HCT116 (cell line): ENCODE results near the gene CAMK2G.
"Not testable (repeated sequence)": the region's sequence is repeated elsewhere in the genome, so short reads cannot be mapped to it uniquely, and the experiment has no call there.

Source experiments
- CTCF ChIP-seq, 3 experiments: fragments of 200-600 bp in 1 of 3; sonication (generic) in 1 of 3; IDR thresholded peaks in 2 of 3; conservative IDR thresholded peaks in 1 of 3; 2 replicates each; pipeline ENCODE4 v1.5.1; 2012 to 2017; ENCODE audit warnings: low read depth in 2 of 3, low read length in 2 of 3, antibody characterized with exemption in 1 of 3, borderline replicate concordance in 1 of 3, control low read depth in 1 of 3, mild to moderate bottlenecking in 1 of 3, mixed read lengths in 1 of 3, mixed run types in 1 of 3, moderate library complexity in 1 of 3; ENCODE audit not compliant: insufficient read depth in 1 of 3
- JUND ChIP-seq: IDR thresholded peaks from 2 replicates; pipeline ENCODE4 v1.6.1; 2012
- POLR2A ChIP-seq: IDR thresholded peaks from 2 replicates; pipeline ENCODE4 v1.7.0; 2011; ENCODE audit warnings: borderline replicate concordance; ENCODE audit not compliant: insufficient read depth, insufficient read length; ENCODE audit errors: extremely low read depth
- POLR2AphosphoS5 ChIP-seq: IDR thresholded peaks from 2 replicates; pipeline ENCODE4 v1.6.1; 2011; ENCODE audit warnings: mild to moderate bottlenecking, low read depth, low read length, moderate library complexity
- TCF7L2 ChIP-seq: IDR thresholded peaks from 2 replicates; pipeline ENCODE4 v1.7.0; 2011; ENCODE audit warnings: borderline replicate concordance, inconsistent platforms; ENCODE audit not compliant: insufficient read depth, insufficient read length; ENCODE audit errors: extremely low read depth
- YY1 ChIP-seq: IDR thresholded peaks from 2 replicates; pipeline ENCODE4 v1.6.1; 2011; ENCODE audit warnings: low read length, low read depth, moderate library complexity, mild to moderate bottlenecking; ENCODE audit not compliant: insufficient replicate concordance; ENCODE audit errors: extremely low read depth
- TF ChIP-seq, protein P1 (sequence below): IDR thresholded peaks from 2 replicates; pipeline ENCODE4 v1.6.1; 2012
- TF ChIP-seq, protein P2 (sequence below): IDR thresholded peaks from 2 replicates; pipeline ENCODE4 v1.6.1; 2011; ENCODE audit warnings: mild to moderate bottlenecking, low read length, moderate library complexity; ENCODE audit not compliant: insufficient replicate concordance; ENCODE audit errors: extremely low read depth

- TF ChIP-seq CTCF (IDR thresholded peaks at IDR 0.05 in 2 of 3, conservative IDR thresholded peaks at IDR 0.05 in 1 of 3; ENCODE audit: borderline replicate concordance in 1 of 3, insufficient read depth in 1 of 3, low read depth in 2 of 3, low read length in 2 of 3); TCF7L2; POLR2AphosphoS5; YY1; JUND; POLR2A: not testable (repeated sequence)
- TF ChIP-seq, protein P1, sequence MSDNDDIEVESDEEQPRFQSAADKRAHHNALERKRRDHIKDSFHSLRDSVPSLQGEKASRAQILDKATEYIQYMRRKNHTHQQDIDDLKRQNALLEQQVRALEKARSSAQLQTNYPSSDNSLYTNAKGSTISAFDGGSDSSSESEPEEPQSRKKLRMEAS, result not testable (repeated sequence)
- TF ChIP-seq, protein P2, sequence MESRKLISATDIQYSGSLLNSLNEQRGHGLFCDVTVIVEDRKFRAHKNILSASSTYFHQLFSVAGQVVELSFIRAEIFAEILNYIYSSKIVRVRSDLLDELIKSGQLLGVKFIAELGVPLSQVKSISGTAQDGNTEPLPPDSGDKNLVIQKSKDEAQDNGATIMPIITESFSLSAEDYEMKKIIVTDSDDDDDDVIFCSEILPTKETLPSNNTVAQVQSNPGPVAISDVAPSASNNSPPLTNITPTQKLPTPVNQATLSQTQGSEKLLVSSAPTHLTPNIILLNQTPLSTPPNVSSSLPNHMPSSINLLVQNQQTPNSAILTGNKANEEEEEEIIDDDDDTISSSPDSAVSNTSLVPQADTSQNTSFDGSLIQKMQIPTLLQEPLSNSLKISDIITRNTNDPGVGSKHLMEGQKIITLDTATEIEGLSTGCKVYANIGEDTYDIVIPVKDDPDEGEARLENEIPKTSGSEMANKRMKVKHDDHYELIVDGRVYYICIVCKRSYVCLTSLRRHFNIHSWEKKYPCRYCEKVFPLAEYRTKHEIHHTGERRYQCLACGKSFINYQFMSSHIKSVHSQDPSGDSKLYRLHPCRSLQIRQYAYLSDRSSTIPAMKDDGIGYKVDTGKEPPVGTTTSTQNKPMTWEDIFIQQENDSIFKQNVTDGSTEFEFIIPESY, result not testable (repeated sequence)
These were observed 16.5 kb upstream of the CAMK2G start for GRCh38 chr10:73890830-73891229.
